H1 (cell line): ENCODE results near the gene USP53. TPM values are rescaled to one million over a fixed set of nuclear protein-coding genes. Genes with fewer than 3 reads are reported as not detected.

Source experiments
- CTCF ChIA-PET: fragments of 300-600 bp; sonication (Branson Sonifier 250); formaldehyde crosslinking; loops from one replicate; lab custom pipeline; 2021; ENCODE audit not compliant: partially characterized antibody; lab: Charles Lee
- POLR2A ChIA-PET: fragments of 300-600 bp; sonication (Branson Sonifier 250); formaldehyde crosslinking; loops from one replicate; lab custom pipeline; 2021; ENCODE audit warnings: inconsistent platforms; ENCODE audit not compliant: partially characterized antibody; lab: Charles Lee
- DNase-seq, 2 experiments: peaks; one replicate each; pipeline versions ENCODE4 v3.0.0 to v3.0.0-alpha.2; 2010 to 2022; ENCODE audit warnings: low spot score in 2 of 2, low read depth in 1 of 2, mixed read lengths in 1 of 2
- FAIRE-seq: peaks from 2 replicates; lab custom pipeline; 2011; peaks lifted over from hg19 to GRCh38; lab: Jason Lieb, UNC
- H2AFZ ChIP-seq: 2 replicates; pipeline ENCODE4 v1.8.1; 2012; ENCODE audit warnings: low read length, inconsistent platforms
- H2AK5ac ChIP-seq: 2 replicates; pipeline ENCODE4 v1.6.1; 2013; ENCODE audit warnings: low read depth, low read length
- H2BK120ac ChIP-seq: replicated peaks from 2 replicates; pipeline ENCODE3; 2013; ENCODE audit warnings: low read depth, low read length, inconsistent platforms
- H2BK12ac ChIP-seq: 2 replicates; pipeline ENCODE4 v1.6.1; 2013; ENCODE audit warnings: low read depth, low read length
- H2BK15ac ChIP-seq: 2 replicates; pipeline ENCODE4 v1.6.1; 2013; ENCODE audit warnings: low read length
- H2BK20ac ChIP-seq: 2 replicates; pipeline ENCODE4 v1.6.1; 2013; ENCODE audit warnings: low read length
- H2BK5ac ChIP-seq: 2 replicates; pipeline ENCODE4 v1.6.1; 2013; ENCODE audit warnings: low read depth, low read length
- H3K14ac ChIP-seq: 2 replicates; pipeline ENCODE4 v1.6.1; 2013; ENCODE audit warnings: inconsistent platforms; ENCODE audit not compliant: insufficient read length
- H3K18ac ChIP-seq: 2 replicates; pipeline ENCODE4 v1.6.1; 2013; ENCODE audit warnings: low read length; ENCODE audit errors: extremely low read depth
- H3K23ac ChIP-seq: 2 replicates; pipeline ENCODE4 v1.6.1; 2013; ENCODE audit warnings: inconsistent platforms; ENCODE audit not compliant: insufficient read length
- H3K23me2 ChIP-seq: 2 replicates; pipeline ENCODE4 v1.6.1; 2013; ENCODE audit warnings: low read depth, low read length
- H3K27ac ChIP-seq: 2 replicates; pipeline ENCODE4 v1.6.1; 2011; ENCODE audit warnings: low read depth, low read length, inconsistent platforms
- H3K27me3 ChIP-seq, 4 experiments: replicated peaks in 1 of 4; 1 replicate in 1 of 4; 2 replicates in 3 of 4; pipeline versions ENCODE4 v1.6.1 to v1.8.1; 2011 to 2013; ENCODE audit warnings: low read length in 3 of 4, mild to moderate bottlenecking in 3 of 4, inconsistent platforms in 2 of 4, mixed read lengths in 2 of 4, moderate library complexity in 1 of 4; ENCODE audit not compliant: control insufficient read depth in 3 of 4, insufficient read depth in 3 of 4; ENCODE audit errors: extremely low read depth in 1 of 4
- H3K36me3 ChIP-seq, 4 experiments: 2 replicates each; pipeline versions ENCODE4 v1.6.1 to v1.8.1; 2011 to 2013; ENCODE audit warnings: mild to moderate bottlenecking in 4 of 4, low read length in 3 of 4, moderate library complexity in 2 of 4, control low read depth in 1 of 4, inconsistent platforms in 1 of 4; ENCODE audit not compliant: insufficient read depth in 4 of 4, control insufficient read depth in 2 of 4
- H3K4ac ChIP-seq: replicated peaks from 2 replicates; pipeline ENCODE3; 2013; ENCODE audit warnings: low read length, low read depth, mixed read lengths, inconsistent platforms; ENCODE audit not compliant: insufficient read length
- H3K4me1 ChIP-seq, 4 experiments: replicated peaks in 1 of 4; 1 replicate in 1 of 4; 2 replicates in 3 of 4; pipeline versions ENCODE4 v1.6.1 to v1.8.1; 2011 to 2013; ENCODE audit warnings: low read length in 3 of 4, inconsistent platforms in 2 of 4, mixed read lengths in 1 of 4; ENCODE audit not compliant: insufficient read depth in 4 of 4, control insufficient read depth in 3 of 4
- H3K4me2 ChIP-seq, 2 experiments: 2 replicates each; pipeline versions ENCODE4 v1.6.1 to v1.8.1; 2011 to 2013; ENCODE audit warnings: low read depth in 2 of 2, low read length in 2 of 2, control low read depth in 1 of 2, inconsistent platforms in 1 of 2, mild to moderate bottlenecking in 1 of 2; ENCODE audit not compliant: insufficient read depth in 1 of 2
- H3K4me3 ChIP-seq, 4 experiments: fragments of 200-600, 300-600 bp in 1 of 4; sonication (generic), shearing (Covaris generic), sonication (Bioruptor Twin) in 1 of 4; 2 replicates each; pipeline versions ENCODE4 v1.5.1 to v1.8.1; 2011 to 2016; ENCODE audit warnings: low read length in 4 of 4, low read depth in 3 of 4, control low read depth in 2 of 4, inconsistent platforms in 2 of 4, mild to moderate bottlenecking in 2 of 4, mixed read lengths in 1 of 4, moderate library complexity in 1 of 4; ENCODE audit not compliant: insufficient read depth in 2 of 4; ENCODE audit errors: extremely low read depth in 1 of 4
- H3K56ac ChIP-seq: replicated peaks from 2 replicates; pipeline ENCODE3; 2013; ENCODE audit warnings: low read depth, mild to moderate bottlenecking, mixed read lengths, low read length, inconsistent platforms; ENCODE audit not compliant: insufficient read length
- H3K79me1 ChIP-seq: 2 replicates; pipeline ENCODE4 v1.6.1; 2013; ENCODE audit warnings: low read depth, low read length, control low read depth
- H3K79me2 ChIP-seq, 2 experiments: 2 replicates each; pipeline versions ENCODE4 v1.6.1 to v1.8.1; 2012 to 2013; ENCODE audit warnings: low read length in 2 of 2, mild to moderate bottlenecking in 2 of 2, inconsistent platforms in 1 of 2; ENCODE audit not compliant: insufficient read depth in 2 of 2, control insufficient read depth in 1 of 2
- H3K9ac ChIP-seq, 4 experiments: replicated peaks in 1 of 4; 1 replicate in 1 of 4; 2 replicates in 3 of 4; pipeline versions ENCODE4 v1.6.1 to v1.8.1; 2011 to 2013; ENCODE audit warnings: low read depth in 3 of 4, low read length in 3 of 4, control low read depth in 2 of 4, mild to moderate bottlenecking in 2 of 4, moderate library complexity in 2 of 4, inconsistent platforms in 1 of 4; ENCODE audit errors: extremely low read depth in 1 of 4
- H3K9me3 ChIP-seq, 2 experiments: 2 replicates each; pipeline versions ENCODE4 v1.6.1 to v1.8.1; 2012 to 2013; ENCODE audit warnings: mild to moderate bottlenecking in 2 of 2, moderate library complexity in 2 of 2, control low read depth in 1 of 2, inconsistent platforms in 1 of 2, low read depth in 1 of 2, low read length in 1 of 2, mixed read lengths in 1 of 2; ENCODE audit not compliant: insufficient read depth in 2 of 2
- H4K20me1 ChIP-seq, 2 experiments: replicated peaks in 1 of 2; 2 replicates each; pipeline versions ENCODE3 to v1.8.1; 2011 to 2013; ENCODE audit warnings: inconsistent platforms in 2 of 2, low read length in 2 of 2, mild to moderate bottlenecking in 1 of 2; ENCODE audit not compliant: insufficient read depth in 2 of 2, control insufficient read depth in 1 of 2
- H4K5ac ChIP-seq: 2 replicates; pipeline ENCODE4 v1.6.1; 2013; ENCODE audit warnings: low read length, low read depth, mixed read lengths, inconsistent platforms; ENCODE audit not compliant: insufficient read length
- H4K8ac ChIP-seq: 2 replicates; pipeline ENCODE4 v1.8.0; 2013; ENCODE audit warnings: mild to moderate bottlenecking, moderate library complexity, low read length, inconsistent platforms; ENCODE audit not compliant: insufficient read depth; ENCODE audit errors: extremely low read depth
- H4K91ac ChIP-seq: replicated peaks from 2 replicates; pipeline ENCODE3; 2013; ENCODE audit warnings: low read length, mixed read lengths, inconsistent platforms; ENCODE audit not compliant: insufficient read length
- CBX8 ChIP-seq: fragments of 300-800, 300-1000 bp; sonication (generic); IDR thresholded peaks from 2 replicates; pipeline ENCODE4 v1.7.1; 2016; ENCODE audit warnings: low read depth, low read length, borderline replicate concordance
- CHD1 ChIP-seq: IDR thresholded peaks from 2 replicates; pipeline ENCODE4 v1.6.1; 2012; ENCODE audit warnings: low read depth, low read length, improper control_type of control experiment
- CHD2 ChIP-seq: IDR thresholded peaks from 2 replicates; pipeline ENCODE4 v1.6.1; 2012; ENCODE audit warnings: low read length, improper control_type of control experiment
- GTF2F1 ChIP-seq: IDR thresholded peaks from 2 replicates; pipeline ENCODE4 v1.6.1; 2012; ENCODE audit warnings: low read depth, low read length, improper control_type of control experiment, borderline replicate concordance
- JUND ChIP-seq: IDR thresholded peaks from 2 replicates; pipeline ENCODE4 v1.6.1; 2011; ENCODE audit warnings: mild to moderate bottlenecking, improper control_type of control experiment, low read length
- PHF8 ChIP-seq: fragments of 200-600 bp; sonication (generic); conservative IDR thresholded peaks from 2 replicates; pipeline ENCODE4 v1.7.1; 2012; ENCODE audit warnings: low read depth, mild to moderate bottlenecking, inconsistent platforms, low read length, moderate library complexity
- RBBP5 ChIP-seq: IDR thresholded peaks from 2 replicates; pipeline ENCODE4 v1.7.1; 2012; ENCODE audit warnings: low read depth, mild to moderate bottlenecking, inconsistent platforms, low read length, moderate library complexity, borderline replicate concordance
- RNF2 ChIP-seq: fragments of 200-900, 300-1000 bp; sonication (generic); IDR thresholded peaks from 2 replicates; pipeline ENCODE4 v1.7.1; 2016; ENCODE audit warnings: borderline replicate concordance, low read depth, mild to moderate bottlenecking, antibody characterized with exemption, low read length; ENCODE audit not compliant: poor library complexity, severe bottlenecking; ENCODE audit errors: missing control alignments
- SAP30 ChIP-seq: fragments of 300-600 bp; sonication (generic); IDR thresholded peaks from 2 replicates; pipeline ENCODE4 v1.7.1; 2012; ENCODE audit warnings: low read length, moderate library complexity, mild to moderate bottlenecking, inconsistent platforms; ENCODE audit not compliant: insufficient read depth, insufficient replicate concordance
- SP4 ChIP-seq: IDR thresholded peaks from 2 replicates; pipeline ENCODE4 v1.6.1; 2012; ENCODE audit warnings: low read length, inconsistent platforms
- TCF12 ChIP-seq: IDR thresholded peaks from 2 replicates; pipeline ENCODE4 v1.6.1; 2011; ENCODE audit warnings: low read depth, mild to moderate bottlenecking, low read length
- WGBS, 2 experiments: shearing (Covaris generic) in 1 of 2; methylation state at CpG; one replicate each; pipeline versions ENCODE4 v1.1.6 to v1.1.7; 2013 to 2015; ENCODE audit warnings: low lambda C conversion rate in 2 of 2, mixed read lengths in 2 of 2, inconsistent platforms in 1 of 2, low coverage in 1 of 2, missing lambda C conversion rate in 1 of 2; ENCODE audit not compliant: insufficient replicate concordance in 2 of 2, insufficient coverage in 1 of 2, insufficient read length in 1 of 2; ENCODE audit errors: extremely low coverage in 1 of 2, missing lambda C conversion rate in 1 of 2; 5-methylcytosine and 5-hydroxymethylcytosine counted together
- polyA plus RNA-seq, 7 experiments: library from polyadenylated mRNA; depleted of rRNA in 3 of 7; stranded (reverse) in 5 of 7; unstranded in 2 of 7; fragments of >200 nt in 5 of 7; fragments of 200-250 nt in 2 of 7; gene quantifications; 1 replicate in 5 of 7; 2 replicates in 1 of 7; 4 replicates in 1 of 7; pipeline versions ENCODE4 v1.2.1 to v1.2.3, GENCODE V29; 2011 to 2013; ENCODE audit warnings: missing spikeins in 2 of 7, mixed read lengths in 2 of 7
- total RNA-seq: library from RNA; stranded (reverse); fragmentation: NEBNext Ultra II Directional; extraction: Animal tissue kit (Norgen Biotek cat#: 25700); gene quantifications from 2 replicates; pipeline ENCODE4 v1.2.1, GENCODE V29; 2021

Gene USP53
- total and polyA plus RNA-seq, 2 of the 8 experiments (the other 6 are each of a cell fraction or from before 2014, with no cell fraction given): 2.9 to 14.9 TPM

DNA sequence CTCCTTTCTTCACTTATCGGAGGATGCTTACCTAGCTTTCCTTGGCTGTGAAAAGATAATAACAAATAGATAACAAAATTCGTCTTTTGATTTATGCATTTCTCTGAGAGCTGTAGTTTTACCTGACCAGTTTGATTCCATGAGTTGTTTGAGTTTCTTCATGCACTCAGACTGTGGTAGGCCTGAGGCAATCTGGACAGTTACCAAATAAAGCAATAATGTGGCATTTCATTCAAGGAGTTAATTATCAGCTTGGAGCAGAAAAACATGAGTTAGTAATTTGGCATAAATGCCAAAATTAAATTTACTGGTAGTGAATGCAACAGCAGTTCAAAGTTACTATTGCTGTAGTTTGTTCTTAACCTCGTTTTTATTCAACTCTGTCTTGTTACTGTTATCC is 56.0 kb downstream of the USP53 start:
- H3K9me3 ChIP-seq: no peaks in the 10 kb centered on the region
- H3K79me2 ChIP-seq: no peaks in the 10 kb centered on the region
- no peaks in the 10 kb centered on the region for H4K20me1 ChIP-seq
- peaks cover 0 to 8% (median 4%) of the 10 kb centered on the region in 4 experiments; a peak in 3 of 8 replicates for H3K36me3 ChIP-seq
- no peak for DNase-seq
- H3K4me1 ChIP-seq: no peaks in the 10 kb centered on the region
- H3K4me3 ChIP-seq: no peak overlapping the region
- no peak overlapping the region for H2BK12ac ChIP-seq
- WGBS, 2 experiments: 85% methylated on average over 3 of the region's 3 CpGs; no CpG with 5 or more reads in 1 of the 2 experiments
- H3K23ac ChIP-seq: no peak overlapping the region
- no peak overlapping the region for H3K9ac ChIP-seq
- H3K4ac ChIP-seq: no peak overlapping the region
- H3K27me3 ChIP-seq: no peaks in the 10 kb centered on the region
- H3K18ac ChIP-seq: no peak overlapping the region
- H2BK120ac ChIP-seq: no peak overlapping the region
- H3K14ac ChIP-seq: no peak overlapping the region
- no peak overlapping the region for H4K8ac ChIP-seq
- H2AFZ ChIP-seq: no peak overlapping the region
- no peak overlapping the region for H2BK20ac ChIP-seq
- H3K79me1 ChIP-seq: no peaks in the 10 kb centered on the region
- no peak overlapping the region for H4K5ac ChIP-seq
- H3K23me2 ChIP-seq: no peaks in the 10 kb centered on the region
- no peak overlapping the region for H3K56ac ChIP-seq
- ChIA-PET POLR2A (interaction anchor here (1.7 kb wide), 1 partner anchor 55 kb away, joined by 4 read pairs; the partner anchor contains the start of gene USP53), CTCF (interaction anchor here (0.6 kb wide), 1 partner anchor 686 kb away, joined by 3 read pairs; no protein-coding TSS in a partner anchor)
- no peak overlapping the region for H3K4me2 ChIP-seq
- no peak overlapping the region for H2BK5ac ChIP-seq
- FAIRE-seq: peak; percentile 7
- H3K27ac ChIP-seq: no peak overlapping the region
- TF ChIP-seq TCF12 (no peak), SP4 (no peak), CHD2 (no peak), GTF2F1 (no peak), PHF8 (no peak), SAP30 (no peak), JUND (no peak), RNF2 (no peak), RBBP5 (no peak), CBX8 (no peak), CHD1 (no peak)
- TF ChIP-seq, all 59 proteins: peak for 0
- H2AK5ac ChIP-seq: no peak overlapping the region
- no peak overlapping the region for H4K91ac ChIP-seq
- H2BK15ac ChIP-seq: no peak overlapping the region
